ENCODE measurements around the gene FMNL1. TPM values are rescaled to one million over a fixed set of nuclear protein-coding genes. Genes with fewer than 3 reads are reported as not detected.

FMNL1 gene
- total and polyA plus RNA-seq, 7 donors = 8.9 to 35.5 (median 11.0) TPM

DNA sequence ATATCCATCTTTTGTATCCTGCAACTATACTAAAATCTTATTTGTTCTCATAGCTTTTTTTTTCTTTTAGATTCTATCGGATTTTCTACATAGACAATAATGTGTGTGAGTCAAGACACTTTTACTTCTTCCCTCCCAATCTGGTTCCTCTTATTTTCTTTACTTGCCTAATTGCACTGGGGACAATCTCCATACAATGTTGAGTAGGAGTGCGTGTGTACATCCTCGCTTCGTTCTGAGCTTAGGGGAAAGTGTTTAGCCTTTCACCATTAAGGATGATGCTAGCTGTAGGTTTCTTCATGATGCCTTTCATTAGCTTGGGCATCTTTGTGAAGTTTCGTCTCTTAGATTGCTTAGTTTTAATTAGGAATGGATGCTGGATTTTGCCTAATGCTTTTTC lies 37.3 kb downstream of the FMNL1 start:
- no peak overlapping the region for H3K4me3 ChIP-seq
- no peak for TF ChIP-seq POLR2AphosphoS5 (IDR thresholded peaks at IDR 0.05)
- no peak for TF ChIP-seq EP300 (IDR thresholded peaks at IDR 0.05)
- TF ChIP-seq, protein P1, sequence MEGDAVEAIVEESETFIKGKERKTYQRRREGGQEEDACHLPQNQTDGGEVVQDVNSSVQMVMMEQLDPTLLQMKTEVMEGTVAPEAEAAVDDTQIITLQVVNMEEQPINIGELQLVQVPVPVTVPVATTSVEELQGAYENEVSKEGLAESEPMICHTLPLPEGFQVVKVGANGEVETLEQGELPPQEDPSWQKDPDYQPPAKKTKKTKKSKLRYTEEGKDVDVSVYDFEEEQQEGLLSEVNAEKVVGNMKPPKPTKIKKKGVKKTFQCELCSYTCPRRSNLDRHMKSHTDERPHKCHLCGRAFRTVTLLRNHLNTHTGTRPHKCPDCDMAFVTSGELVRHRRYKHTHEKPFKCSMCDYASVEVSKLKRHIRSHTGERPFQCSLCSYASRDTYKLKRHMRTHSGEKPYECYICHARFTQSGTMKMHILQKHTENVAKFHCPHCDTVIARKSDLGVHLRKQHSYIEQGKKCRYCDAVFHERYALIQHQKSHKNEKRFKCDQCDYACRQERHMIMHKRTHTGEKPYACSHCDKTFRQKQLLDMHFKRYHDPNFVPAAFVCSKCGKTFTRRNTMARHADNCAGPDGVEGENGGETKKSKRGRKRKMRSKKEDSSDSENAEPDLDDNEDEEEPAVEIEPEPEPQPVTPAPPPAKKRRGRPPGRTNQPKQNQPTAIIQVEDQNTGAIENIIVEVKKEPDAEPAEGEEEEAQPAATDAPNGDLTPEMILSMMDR (IDR thresholded peaks at IDR 0.05) = no peak
- TF ChIP-seq POLR2A (IDR thresholded peaks at IDR 0.05) = no peak
- no peaks in the 10 kb centered on the region for H3K9me3 ChIP-seq
- intact Hi-C loops (cut with DNase I) = no loop called here
- DNase-seq = no peak
- H3K27ac ChIP-seq = no peak overlapping the region
- WGBS, 2 donors = 76% methylated on average over 5 of the region's 5 CpGs
- peaks cover 1 to 11% (median 5%) of the 10 kb centered on the region in 4 donors for H3K36me3 ChIP-seq
- H3K4me1 ChIP-seq = peaks cover 0 to 20% (median 14%) of the 10 kb centered on the region in 4 donors
- no peaks in the 10 kb centered on the region for H3K27me3 ChIP-seq

DNA sequence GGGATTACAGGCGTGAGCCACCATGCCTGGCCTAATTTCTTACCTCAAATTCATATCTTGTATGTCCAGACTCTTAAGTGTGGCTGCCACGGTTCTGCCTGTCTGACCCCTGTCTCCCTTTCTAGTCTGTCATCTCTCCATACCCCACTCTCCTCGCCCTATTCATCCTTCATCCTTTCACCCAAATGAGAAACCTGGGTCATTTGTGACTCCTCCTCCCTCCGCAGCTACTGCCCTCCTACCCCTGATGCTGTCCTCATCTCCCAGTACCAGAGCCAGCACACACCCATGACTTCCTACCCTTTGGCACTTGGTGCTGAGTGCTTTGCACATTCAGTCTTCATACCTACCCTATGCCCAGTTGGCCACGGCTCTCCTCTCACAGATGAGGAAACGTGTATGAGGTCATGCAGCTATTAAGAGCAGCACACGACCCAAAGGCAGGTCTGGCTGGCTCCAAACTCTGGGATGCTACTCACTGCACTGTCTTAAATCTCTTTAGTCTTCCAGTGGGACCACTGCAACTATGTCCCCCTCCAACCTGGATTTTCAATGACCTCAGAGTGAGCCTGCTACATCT lies 38.6 kb downstream of the FMNL1 start:
- Histone ChIP-seq H3K9me3 (no peaks in the 10 kb centered on the region), H3K4me3 (no peak overlapping the region), H3K27ac (no peak overlapping the region), H3K27me3 (no peaks in the 10 kb centered on the region), H3K4me1 (peaks cover 0 to 20% (median 14%) of the 10 kb centered on the region in 4 donors), H3K36me3 (peaks cover 14 to 24% (median 16%) of the 10 kb centered on the region in 4 donors)
- 84 to 88% methylated on average over 7 of the region's 7 CpGs for WGBS, 2 donors
- intact Hi-C loops (cut with DNase I) = no loop called here
- TF ChIP-seq EP300 (IDR thresholded peaks at IDR 0.05) (no peak), POLR2A (IDR thresholded peaks at IDR 0.05) (no peak), POLR2AphosphoS5 (IDR thresholded peaks at IDR 0.05) (no peak)
- TF ChIP-seq, protein P1 (IDR thresholded peaks at IDR 0.05) = no peak
- no peak for DNase-seq

DNA sequence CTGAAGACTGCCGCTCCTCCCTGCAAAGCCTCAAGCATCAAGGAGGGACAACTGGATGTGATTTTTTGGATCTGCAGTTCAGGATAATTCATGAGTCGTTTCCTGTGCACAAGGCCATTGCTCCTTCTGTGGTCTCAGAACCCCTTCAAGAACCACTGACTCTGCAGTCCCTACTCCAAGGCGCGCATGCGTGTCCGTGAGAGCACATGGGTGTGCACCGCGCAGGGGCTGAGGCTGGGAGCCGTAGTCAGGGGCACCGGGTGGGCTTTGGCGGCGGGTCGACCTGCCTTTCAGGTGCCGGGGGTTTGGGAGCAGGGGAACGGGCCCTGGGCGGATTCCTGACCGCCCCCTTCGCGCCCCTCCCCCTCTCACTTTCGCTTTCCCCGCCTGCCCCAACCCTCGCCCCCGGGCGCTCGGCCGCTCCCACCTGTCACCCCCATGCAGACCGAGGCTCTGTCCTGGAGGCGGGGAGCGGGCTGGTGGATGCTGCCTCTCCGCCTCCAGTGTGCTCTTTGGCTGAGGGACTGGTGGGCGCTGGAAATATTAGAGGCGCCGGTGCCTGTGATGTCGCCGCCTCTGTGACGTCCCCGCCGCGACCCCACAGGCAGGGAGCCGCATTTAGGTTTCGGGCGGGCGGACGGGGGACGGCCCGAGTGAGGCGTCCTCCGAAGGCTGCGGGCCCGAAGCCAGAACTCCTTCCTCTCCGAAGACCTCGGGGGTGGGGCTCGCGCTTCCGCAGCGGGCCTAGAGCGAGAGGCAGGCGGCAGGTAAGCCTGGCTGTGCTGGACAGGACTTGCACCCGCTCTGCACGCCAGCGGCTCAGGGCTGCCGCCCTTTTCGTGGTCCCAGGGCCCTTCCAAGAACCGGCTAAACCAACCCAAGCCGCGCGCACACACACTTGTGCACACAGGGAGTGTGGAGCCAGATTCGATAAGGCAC lies 40.2 kb downstream of the FMNL1 start, which contains the start of gene SPATA32:
Gene SPATA32, minus strand, starts transcription at position 518 of the 939 bp plus-strand sequence. Its CDS starts 78 bp downstream, at position 440.
- WGBS, 2 donors = 4 to 8% methylated on average over 68 of the region's 68 CpGs
- peak; percentile 82 for DNase-seq
- H3K4me1 ChIP-seq = peaks cover 0 to 20% (median 14%) of the 10 kb centered on the region in 4 donors
- peak within 1 kb of the TSS; percentile 39 to 67 (median 55) for H3K27ac ChIP-seq
- peaks cover 25 to 39% (median 30%) of the 10 kb centered on the region in 4 donors for H3K36me3 ChIP-seq
- intact Hi-C loops (cut with DNase I) = no loop called here
- peak within 1 kb of the TSS; percentile 59 to 72 (median 64) for H3K4me3 ChIP-seq
- no peak for TF ChIP-seq EP300 (IDR thresholded peaks at IDR 0.05)
- peak in 2 of 4 donors; percentile 33 to 42 for TF ChIP-seq POLR2AphosphoS5 (IDR thresholded peaks at IDR 0.05)
- TF ChIP-seq POLR2A (IDR thresholded peaks at IDR 0.05) = no peak
- TF ChIP-seq, protein P1 (IDR thresholded peaks at IDR 0.05) = no peak
- no peaks in the 10 kb centered on the region for H3K9me3 ChIP-seq
- no peaks in the 10 kb centered on the region for H3K27me3 ChIP-seq

DNA sequence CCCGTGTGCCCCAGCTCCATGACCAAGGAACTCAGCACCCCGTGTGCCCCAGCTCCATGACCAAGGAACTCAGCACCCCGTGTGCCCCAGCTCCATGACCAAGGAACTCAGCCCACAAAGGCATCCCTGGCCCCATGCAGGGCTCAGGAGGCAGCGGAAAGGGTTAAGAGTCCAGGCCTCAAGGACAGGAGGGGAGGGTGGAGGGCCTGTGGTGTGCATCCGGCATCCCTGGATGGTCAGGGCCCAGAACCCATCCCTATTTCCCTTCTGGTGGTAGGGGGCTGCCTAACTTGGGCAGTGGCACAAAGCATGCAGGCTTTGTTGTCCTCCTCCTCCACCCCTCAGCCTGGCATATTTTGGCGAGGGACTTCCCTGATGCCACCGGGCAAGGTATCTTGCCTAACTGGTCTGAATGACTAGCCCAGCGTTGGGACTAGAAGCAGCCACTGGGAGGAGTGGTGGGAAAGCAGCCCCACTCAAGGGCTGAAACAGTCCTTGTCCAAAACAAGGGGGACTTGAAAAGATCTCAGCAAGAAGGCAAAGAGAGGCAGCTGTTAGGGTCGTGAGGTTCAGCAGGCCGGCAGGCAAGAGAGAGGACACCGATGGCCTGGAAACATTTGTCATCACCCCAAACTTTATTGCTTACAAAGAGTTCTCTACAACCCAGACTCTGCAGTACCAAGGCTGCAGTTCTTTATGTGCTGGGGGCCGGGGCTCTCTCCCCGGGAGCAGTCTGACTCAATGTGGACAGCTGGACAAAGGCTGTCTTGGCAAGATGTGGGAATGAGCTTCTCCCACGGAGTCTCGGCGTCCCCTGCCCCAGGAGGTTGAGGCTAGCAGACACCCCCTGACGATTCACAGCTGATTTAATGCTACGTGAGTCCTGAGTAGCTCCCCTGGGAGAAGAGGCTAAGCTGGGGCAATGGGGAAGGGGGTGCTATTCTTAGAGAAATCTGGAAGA lies 41.1 kb downstream of the FMNL1 start:
- Histone ChIP-seq H3K27me3 (no peaks in the 10 kb centered on the region), H3K9me3 (no peaks in the 10 kb centered on the region), H3K27ac (peak overlapping the region; percentile 39 to 67 (median 55)), H3K4me1 (peaks cover 0 to 20% (median 14%) of the 10 kb centered on the region in 4 donors), H3K4me3 (peak overlapping the region; percentile 59 to 72 (median 64)), H3K36me3 (peaks cover 29 to 49% (median 39%) of the 10 kb centered on the region in 4 donors)
- intact Hi-C loops (cut with DNase I) = no loop called here
- WGBS, 2 donors = 64% methylated on average over 18 of the region's 18 CpGs
- TF ChIP-seq POLR2A (IDR thresholded peaks at IDR 0.05) (no peak), EP300 (IDR thresholded peaks at IDR 0.05) (no peak), POLR2AphosphoS5 (IDR thresholded peaks at IDR 0.05) (peak in 1 of 4 donors; percentile 21)
- TF ChIP-seq, protein P1 (IDR thresholded peaks at IDR 0.05) = no peak
- peak; percentile 69 for DNase-seq
